SHP77 treated with DMSO at 0.1 percent for 48 hours (cell line): ENCODE results near the gene DDIT3.
"Not testable (repeated sequence)": the region's sequence is repeated elsewhere in the genome, so short reads cannot be mapped to it uniquely, and the experiment has no call there.

Experiments
- DNase-seq: peaks from one replicate; lab custom pipeline; 2025; lab: John Stamatoyannopoulos, UW

Gene DDIT3

DNA sequence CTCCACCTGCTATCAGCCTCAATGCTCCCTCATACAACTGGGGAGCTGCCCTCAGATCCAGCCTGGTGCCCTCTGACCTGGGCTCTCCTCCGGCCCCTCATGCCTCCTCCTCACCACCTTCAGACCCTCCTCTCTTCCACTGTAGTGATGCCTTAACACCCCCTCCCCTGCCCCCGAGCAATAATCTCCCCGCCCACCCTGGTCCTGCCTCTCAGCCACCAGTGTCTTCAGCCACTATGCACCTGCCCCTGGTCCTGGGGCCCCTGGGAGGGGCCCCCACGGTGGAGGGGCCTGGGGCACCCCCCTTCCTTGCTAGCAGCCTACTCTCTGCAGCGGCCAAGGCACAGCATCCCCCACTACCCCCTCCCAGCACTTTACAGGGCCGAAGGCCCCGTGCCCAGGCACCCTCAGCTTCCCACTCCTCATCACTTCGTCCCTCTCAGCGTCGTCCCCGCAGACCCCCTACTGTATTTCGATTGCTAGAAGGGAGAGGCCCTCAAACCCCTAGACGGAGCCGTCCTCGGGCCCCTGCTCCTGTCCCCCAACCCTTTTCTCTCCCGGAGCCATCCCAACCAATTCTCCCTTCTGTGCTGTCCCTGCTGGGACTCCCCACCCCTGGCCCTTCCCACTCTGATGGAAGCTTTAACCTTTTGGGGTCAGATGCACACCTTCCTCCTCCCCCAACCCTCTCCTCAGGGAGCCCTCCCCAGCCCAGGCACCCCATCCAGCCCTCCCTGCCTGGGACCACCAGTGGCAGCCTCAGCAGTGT lies 5.5 kb upstream of the DDIT3 start:
- DNase-seq: no peak

DNA sequence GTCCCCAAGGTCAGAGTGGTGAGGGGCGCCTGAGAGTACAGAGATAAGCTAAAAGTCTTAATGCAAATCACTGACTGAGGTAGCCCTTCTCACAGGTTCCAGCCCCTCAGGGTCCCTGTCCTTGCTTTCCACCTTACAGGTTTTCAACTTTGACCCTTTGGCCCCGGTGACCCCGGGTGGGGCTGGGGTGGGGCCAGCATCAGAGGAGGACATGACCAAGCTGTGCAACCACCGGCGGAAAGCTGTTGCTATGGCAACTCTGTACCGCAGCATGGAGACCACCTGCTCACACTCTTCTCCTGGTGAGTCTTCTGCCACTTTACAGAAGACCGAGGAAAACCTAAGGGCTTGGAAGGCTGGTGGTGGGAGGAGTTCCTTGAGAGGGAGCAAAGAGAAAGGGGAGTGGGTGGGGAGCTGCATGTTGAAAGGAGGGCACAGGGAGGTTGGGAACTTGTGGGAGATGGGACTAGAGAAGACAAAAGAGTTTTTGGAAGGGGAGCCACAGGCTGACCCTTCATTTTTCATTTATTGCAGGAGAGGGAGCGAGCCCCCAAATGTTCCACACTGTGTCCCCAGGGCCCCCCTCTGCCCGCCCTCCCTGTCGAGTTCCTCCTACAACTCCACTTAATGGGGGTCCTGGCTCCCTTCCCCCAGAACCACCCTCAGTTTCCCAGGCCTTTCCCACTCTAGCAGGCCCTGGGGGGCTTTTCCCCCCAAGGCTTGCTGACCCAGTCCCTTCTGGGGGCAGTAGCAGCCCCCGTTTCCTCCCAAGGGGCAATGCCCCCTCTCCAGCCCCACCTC lies 4.7 kb upstream of the DDIT3 start:
- DNase-seq: no peak

DNA sequence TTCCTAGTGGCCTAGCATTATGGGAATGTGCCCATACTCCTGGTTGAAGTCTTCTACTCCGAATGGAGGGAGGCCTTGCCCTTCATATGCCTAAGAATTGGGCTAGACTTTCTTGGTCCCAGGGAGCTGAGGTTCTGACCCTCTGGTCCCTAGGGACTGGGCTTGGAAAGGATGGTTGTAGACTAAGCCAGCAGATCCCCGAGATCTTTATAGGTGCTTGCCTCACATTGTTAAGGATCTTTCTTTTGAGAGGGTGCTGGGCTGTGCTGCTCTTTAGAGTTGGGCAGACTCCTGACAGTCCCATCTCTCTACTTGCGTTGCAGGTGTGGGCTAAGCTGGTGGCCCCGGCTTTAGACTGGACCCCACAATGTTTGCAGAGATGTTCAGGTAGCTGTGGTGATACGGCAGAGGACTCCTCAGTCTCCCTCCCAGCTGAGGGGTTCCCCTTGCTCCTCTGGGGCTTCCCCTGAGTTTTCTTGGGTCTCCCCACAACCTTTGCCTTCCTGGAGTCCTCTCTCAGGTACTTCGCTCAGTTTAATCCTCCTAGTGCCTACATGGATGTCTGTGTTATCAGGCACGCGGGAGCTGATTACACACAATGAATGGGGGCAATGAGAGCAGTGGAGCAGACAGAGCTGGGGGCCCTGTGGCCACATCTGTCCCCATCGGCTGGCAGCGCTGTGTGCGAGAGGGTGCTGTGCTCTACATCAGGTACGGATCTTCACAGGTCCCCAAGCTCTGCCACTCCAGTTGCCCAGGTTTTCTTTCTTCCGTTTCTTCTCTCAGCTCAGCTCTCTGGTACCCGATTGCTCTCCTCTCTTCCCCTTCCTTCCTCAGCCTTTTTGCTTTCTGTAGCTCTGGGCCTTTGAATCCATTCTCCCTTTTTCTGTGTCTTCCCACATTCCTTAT lies 3.6 kb upstream of the DDIT3 start:
- no peak for DNase-seq

DNA sequence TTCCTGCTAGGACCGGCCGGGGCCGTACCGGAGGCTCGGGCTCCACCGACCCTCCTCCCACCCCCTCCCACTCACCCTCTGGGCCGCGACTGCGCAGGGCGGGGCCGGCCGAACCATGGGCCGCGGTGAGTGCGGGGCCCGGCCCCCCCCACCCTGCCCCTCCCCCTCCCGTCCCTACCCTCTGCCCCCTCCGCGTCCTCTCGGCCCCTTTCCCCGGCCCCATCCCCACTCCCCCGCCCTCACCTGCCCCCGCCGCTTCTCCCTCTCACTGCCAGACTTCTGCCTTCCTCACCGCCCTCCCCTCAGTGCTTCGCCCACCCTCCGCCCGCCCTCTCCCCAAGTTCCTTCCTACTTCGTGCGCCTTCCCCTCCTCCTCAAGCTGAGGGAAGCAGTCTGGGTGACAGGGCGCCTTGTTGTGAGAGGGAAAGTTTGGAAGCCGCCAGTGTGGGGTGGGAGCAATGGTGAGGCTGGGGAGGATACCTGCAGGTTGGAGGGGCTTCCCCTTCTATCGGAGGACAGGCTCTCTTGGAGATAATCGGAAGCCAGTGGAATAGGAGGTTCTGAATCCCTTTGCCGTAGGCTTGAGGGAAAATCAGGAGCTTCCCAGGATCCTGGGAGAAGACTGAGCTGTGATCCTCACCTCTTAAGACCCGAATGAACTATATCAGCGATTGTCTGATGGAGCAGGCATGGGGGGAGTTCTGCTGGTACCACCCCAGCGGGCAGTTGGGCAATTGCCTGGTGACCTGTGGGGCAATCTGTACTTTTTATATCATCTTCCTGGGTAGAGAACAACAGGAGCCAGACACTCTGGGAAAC lies 2.8 kb upstream of the DDIT3 start:
- DNase-seq: no peak

DNA sequence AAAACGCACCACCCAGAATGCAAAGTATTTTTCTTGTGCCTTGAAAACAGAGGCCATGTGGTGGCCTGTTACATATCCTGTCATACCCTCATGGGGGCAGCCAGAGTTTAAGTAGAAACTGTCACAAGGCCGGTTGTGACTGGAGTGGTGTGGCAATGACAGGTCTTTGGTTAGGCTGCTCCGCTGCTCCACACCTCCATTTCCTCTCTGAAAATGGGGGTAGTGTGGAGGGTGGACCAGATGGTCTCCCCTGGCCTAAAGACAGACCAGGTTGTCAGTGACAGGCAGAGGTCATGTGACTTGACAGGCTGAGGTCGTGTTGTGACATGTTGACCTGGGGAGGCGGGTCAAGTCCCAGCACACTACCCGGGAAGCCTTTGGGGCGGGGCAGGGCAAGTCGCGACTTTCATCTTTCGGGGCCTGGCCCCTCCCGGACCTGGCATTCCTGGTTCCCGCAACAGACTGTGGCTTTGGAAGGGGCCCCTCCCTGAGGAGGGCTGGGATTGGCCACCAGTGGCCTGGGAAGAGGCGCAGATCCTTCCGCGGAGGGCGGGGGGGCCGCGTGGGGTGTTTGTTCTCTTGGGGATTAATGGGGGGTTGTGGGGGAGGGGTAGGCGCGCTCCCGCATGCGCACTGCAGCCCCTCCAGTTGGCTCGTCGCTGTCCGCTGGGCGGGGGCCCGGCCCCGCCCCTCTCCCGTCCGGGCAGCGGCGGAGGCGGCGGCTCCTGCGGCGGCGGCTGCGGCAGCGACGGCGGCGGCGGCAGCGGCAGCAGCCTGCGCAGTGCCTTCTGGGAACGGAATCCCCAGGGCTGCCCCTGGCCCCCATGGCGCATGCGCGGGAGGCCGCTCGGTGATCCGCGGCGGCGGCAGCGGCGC lies 1.9 kb upstream of the DDIT3 start, which contains the start of gene MBD6:
Gene MBD6 (plus strand): TSS at position 814 of the 876 bp plus-strand sequence. CDS start 1,480 bp downstream, outside the sequence.
- peak; percentile 64 for DNase-seq

DNA sequence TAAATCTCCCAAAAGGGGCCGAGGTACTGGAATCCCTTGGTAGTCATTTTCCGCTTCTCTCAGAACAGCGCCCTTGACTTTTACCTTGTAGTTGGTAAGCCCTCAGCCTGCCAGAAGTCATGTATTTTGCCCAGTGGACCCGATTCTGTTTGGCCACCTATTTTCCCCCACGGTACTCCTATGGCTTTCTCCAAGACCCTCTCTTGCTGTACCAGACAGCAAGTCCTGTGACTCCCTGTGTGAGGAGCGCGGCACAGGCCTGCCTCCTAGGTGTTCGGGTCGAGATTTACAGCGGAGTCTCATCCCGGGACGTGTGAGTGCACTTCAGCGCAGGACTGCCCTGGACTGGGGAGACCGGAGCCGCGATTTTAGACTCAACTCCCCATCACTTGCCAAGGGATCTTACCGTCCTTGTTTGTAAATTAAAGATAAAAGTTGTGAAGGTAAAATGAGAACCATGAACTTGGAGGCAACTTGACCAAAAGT lies 1.3 kb upstream of the DDIT3 start:
- DNase-seq: no peak

DNA sequence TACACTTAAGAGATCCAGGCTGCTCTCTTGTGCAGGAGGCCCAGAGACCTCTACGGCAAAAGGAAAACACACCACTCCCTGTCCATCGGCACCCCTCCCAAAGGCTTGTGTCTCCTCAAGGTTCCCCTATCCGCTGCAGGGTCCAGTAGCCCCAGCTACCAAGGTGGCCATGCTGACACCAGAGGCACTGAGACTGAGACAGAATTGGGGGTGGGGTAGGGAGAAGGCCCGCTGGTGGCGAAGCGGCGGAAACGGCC lies 590 bp downstream of the DDIT3 start:
- no peak for DNase-seq

DNA sequence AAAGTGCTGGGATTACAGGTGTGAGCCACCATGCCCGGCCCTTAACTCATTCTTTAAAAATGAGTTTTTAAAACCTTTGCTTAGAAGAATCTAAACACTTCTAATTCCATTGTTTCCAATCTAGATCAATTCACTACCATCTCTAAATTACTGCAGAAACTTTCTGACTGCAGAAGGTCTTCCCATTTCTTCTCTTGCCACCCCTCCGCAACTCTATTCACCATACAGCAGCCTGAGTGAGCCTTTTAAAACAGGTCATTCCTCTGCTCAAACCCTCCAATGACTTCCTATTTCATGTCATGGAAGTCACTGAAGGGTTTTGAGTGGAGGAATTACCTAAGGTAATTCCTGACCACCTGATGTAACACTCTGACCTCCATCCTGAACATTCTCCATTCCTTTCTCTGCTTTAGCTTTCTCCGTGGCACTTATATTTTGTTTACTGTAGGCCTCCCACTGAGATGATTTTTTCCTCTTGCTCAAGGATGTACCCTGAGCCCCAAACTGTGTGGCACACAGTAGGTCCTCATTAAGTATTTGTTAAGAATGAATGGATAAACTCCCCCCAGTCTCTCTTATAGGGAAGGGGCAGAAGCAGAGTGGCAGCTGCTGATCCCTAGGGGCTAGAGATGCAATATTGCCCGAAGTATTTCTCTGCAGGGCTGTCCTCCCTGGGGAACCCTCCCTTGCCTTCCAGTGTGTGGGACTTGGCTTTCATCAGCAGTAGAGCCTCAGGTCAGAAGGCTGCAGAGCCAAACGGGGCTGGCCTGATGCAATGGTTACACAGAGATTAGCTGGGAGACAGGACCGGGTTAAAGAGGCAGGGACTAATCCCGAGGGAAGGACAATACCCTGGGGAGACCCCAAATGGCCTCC lies 1.2 kb downstream of the DDIT3 start:
- DNase-seq: no peak

DNA sequence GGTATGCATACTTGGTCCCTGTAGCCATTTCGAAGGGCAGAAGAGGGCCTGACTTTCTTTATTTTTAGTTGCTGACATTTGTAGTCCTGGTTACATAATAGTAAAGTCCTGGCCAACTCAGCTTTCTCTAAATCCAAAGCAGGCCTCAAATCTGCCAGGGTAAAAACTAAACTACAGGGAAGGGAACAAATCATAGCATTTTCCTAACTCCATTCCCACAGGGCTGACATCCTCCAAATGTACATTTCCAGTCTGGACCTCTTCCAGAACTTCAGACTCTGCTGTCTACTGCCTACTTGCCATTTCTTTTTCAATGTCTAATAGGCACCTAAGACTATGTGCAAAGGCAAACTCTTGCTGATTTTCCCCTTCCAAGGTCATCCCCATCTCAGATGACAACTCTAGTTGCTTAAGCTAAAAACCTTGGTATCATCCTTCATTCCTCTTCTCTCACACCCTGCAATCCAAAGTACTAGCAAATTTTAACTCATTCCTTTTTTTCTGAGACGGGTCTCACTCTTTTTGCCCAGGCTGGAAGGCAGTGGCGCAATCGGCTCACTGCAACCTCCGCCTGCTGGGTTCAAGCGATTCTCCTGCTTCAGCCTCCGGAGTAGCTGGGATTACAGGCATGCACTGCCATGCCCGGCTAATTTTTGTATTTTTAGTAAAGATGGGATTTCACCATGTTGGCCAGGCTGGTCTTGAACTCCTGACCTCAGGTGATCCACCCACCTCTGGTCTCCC lies 2.0 kb downstream of the DDIT3 start:
- DNase-seq: no peak

DNA sequence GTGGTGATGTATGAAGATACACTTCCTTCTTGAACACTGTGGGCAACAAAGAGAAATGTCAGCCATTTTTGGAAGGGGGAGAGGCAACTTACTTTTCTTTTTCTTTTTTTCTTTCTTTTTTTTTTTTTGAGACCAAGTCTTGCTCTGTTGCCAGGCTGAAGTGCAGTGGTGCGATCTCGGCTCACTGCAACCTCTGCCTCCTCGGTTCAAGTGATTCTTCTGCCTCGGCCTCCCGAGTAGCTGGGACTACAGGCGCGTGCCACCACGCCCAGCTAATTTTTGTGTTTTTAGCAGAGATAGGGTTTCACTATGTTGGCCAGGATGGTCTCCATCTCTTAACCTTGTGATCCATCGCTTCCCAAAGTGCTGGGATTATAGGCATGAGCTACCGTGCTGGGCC lies 2.6 kb downstream of the DDIT3 start:
- not testable (repeated sequence) for DNase-seq

DNA sequence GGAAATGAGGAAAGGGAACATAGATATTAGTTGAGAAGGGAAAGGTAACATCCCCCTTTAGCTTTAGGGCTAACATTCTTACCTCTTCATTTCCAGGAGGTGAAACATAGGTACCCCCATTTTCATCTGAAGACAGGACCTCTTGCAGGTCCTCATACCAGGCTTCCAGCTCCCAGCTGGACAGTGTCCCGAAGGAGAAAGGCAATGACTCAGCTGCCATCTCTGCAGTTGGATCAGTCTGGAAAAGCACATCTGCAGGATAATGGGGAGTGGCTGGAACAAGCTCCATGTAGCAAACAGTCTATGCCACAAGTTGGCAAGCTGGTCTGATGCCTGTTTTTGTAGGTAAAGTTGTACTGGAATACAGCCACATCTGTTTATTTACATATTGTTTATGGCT lies 3.1 kb downstream of the DDIT3 start:
- no peak for DNase-seq

DNA sequence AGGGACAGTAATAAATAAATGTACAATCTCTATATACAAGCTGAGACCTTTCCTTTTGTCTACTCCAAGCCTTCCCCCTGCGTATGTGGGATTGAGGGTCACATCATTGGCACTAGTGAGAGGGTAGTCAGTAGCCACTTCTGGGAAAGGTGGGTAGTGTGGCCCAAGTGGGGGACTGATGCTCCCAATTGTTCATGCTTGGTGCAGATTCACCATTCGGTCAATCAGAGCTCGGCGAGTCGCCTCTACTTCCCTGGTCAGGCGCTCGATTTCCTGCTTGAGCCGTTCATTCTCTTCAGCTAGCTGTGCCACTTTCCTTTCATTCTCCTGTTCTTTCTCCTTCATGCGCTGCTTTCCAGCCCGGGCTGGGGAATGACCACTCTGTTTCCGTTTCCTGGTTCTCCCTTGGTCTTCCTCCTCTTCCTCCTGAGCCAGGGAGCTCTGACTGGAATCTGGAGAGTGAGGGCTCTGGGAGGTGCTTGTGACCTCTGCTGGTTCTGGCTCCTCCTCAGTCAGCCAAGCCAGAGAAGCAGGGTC lies 3.6 kb downstream of the DDIT3 start:
- no peak for DNase-seq

DNA sequence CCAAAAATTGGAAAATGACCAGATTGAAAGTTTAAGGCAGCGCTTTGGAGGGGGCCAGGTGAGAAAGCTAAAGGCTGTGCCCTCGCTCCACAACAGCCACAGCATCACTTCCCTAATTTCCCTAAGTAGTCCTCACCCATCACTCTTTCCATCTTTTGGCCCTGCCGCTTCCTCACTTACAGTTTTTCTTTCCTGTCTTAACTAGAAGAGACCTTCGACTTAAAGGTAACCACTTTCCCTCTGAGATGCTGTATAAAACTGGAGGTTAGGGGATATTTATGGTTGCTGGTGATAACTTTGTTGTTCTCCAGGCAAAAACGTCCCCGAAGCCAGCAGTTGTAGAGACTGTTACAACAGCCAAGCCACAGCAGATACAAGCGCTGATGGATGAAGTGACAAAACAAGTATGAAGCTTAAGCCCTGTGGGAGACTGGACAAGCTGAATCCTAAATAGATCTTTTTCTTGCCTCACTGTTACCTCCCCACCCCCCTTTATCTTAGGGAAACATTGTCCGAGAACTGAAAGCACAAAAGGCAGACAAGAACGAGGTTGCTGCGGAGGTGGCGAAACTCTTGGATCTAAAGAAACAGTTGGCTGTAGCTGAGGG lies 4.3 kb downstream of the DDIT3 start:
- no peak for DNase-seq

DNA sequence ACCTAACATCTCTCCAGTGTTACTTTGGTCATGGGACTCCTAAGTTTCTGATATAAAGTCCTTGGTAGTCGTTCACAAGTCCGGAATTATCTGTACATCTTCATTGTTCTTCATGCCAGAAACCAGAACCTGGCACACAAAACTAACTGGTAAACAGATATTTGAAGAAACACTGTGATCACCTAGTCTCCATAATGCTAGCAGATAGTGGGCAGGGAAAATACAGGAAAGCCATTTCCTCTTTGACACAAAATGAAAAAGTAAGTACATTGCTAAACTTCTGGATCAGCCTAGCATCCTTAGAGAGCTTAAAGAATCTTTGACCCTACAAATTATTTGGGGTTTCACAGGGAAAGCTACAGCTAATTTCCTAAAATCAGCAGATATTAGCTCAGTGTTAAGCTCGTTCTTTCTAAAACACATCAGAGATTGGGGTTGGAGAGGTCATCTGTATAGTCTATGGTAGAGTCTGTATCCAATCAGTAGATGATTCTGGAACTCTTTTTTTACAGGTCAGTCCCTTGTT lies 4.8 kb downstream of the DDIT3 start:
- DNase-seq: no peak

DNA sequence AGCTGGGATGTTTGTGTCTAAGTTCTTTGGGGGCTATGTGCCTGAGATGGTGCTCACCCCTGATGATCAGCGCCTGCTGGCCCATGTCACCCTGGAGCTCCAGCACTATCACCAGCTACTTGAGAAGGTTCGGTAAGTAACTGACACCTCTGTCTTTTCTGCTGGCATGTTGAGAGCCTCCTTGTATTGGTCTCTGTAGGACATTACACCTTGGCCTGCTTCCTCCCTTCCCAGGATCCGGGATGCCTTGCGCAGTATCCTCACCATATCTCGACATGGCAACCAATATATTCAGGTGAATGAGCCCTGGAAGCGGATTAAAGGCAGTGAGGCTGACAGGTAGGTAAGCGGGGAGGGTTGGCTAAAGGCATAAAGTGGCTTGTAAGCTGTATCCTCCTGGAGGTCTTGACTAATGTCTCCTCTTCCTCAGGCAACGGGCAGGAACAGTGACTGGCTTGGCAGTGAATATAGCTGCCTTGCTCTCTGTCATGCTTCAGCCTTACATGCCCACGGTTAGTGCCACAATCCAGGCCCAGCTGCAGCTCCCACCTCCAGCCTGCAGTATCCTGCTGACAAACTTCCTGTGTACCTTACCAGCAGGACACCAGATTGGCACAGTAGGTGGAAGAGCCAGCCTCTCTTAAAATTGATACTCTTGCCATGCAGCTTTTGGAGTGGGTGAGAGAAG lies 5.5 kb downstream of the DDIT3 start:
- no peak for DNase-seq

DNA sequence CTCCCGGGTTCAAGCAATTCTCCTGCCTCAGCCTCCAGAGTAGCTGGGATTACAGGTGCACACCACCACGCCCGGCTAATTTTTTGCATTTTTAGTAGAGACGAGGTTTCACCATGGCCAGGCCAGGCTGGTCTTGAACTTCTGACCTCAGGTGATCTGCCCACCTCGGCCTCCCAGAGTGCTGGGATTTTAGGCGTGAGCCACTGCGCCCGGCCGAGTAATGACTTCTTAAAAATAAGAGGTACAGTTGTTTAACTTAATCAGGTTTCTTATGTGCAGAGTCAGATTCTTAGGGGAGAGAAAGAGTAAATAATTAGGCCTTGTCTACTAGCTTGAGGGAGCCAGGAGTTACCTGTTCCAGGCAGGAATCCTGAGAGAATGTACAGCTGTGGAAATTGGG lies 6.1 kb downstream of the DDIT3 start:
- not testable (repeated sequence) for DNase-seq

DNA sequence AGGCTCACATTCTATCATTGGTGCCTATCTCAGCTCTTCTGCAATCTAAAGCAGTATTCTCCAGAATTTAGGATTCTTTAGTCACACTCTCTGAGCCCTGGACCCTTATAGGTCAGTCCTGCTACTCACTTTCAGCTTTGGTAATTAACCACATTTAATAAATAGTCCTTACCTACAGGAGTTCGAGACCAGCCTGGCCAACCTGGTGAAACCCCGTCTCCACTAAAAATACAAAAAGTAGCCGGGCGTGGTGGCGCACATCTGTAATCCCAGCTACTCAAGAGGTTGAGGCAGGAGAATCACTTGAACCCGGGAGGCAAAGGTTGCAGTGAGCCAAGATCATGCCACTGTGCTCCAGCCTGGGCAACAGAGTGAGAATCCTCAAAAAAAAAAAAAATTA lies 6.6 kb downstream of the DDIT3 start:
- not testable (repeated sequence) for DNase-seq
